Right lobe of liver (tissue), 4 donors: ENCODE measurements around the gene TMEM240.

ENCODE experiments used
- CTCF ChIP-seq, 4 donors: fragments of 200-600 bp in 3 of 4; fragments of 450-650 bp in 1 of 4; IDR thresholded peaks; one replicate each; pipeline versions ENCODE4 v1.5.1 to v1.8.0; 2016 to 2022; ENCODE audit warnings: antibody characterized with exemption in 4 of 4, mild to moderate bottlenecking in 2 of 4
- POLR2A ChIP-seq: fragments of 450-650 bp; IDR thresholded peaks from one replicate; pipeline ENCODE4 v1.6.1; 2017; ENCODE audit warnings: antibody characterized with exemption, mild to moderate bottlenecking
- donor health status: DM: no; HTN: no; CAD: no.
- donor health status: DM: no; HTN: no; CAD: no.
- donor health status: DM: no; HTN: yes; CAD: no.

GRCh38 chr1:1547011-1547410 lies 6.6 kb upstream of the TMEM240 start:
- TF ChIP-seq CTCF (IDR thresholded peaks at IDR 0.05) (no peak), POLR2A (no peak)
